Activated T-cell treated with anti-CD3 and anti-CD28 coated beads, Interleukin-2, amount 50 U/mL, for 72 hours (primary cell): Measurements from ENCODE around the gene SHISAL1. TPM values are rescaled to one million over a fixed set of nuclear protein-coding genes. Genes with fewer than 3 reads are reported as not detected.
A peak's percentile ranks its signal among the peaks of the same experiment; 100 is the strongest.

ENCODE experiments used
- ATAC-seq, 2 donors: fragments of 150-1000 bp; cut with Tn5 transposase; replicated peaks in 1 of 2; 2 replicates each; pipeline ENCODE4 v1.10.0; 2021; ENCODE audit warnings: moderate library complexity in 2 of 2, mild to moderate bottlenecking in 1 of 2
- DNase-seq, 2 donors: peaks; one replicate each; pipeline ENCODE4 v3.0.0; 2021 to 2022; ENCODE audit warnings: mixed read lengths in 1 of 2
- H3K27ac Mint-ChIP-seq: one replicate; pipeline ENCODE4 v1.8.0; 2022; ENCODE audit warnings: mild to moderate bottlenecking, moderate library complexity, mixed read lengths
- H3K27me3 Mint-ChIP-seq: one replicate; pipeline ENCODE4 v1.8.0; 2022; ENCODE audit warnings: low read depth, mixed read lengths
- H3K36me3 Mint-ChIP-seq, 2 donors: one replicate each; pipeline ENCODE4 v1.8.0; 2022; ENCODE audit warnings: mixed read lengths in 2 of 2, mild to moderate bottlenecking in 1 of 2; ENCODE audit not compliant: insufficient read depth in 2 of 2
- H3K4me1 Mint-ChIP-seq: one replicate; pipeline ENCODE4 v1.8.0; 2022; ENCODE audit warnings: low read depth, mixed read lengths
- H3K4me3 Mint-ChIP-seq, 2 donors: one replicate each; pipeline ENCODE4 v1.8.0; 2022; ENCODE audit warnings: mild to moderate bottlenecking in 2 of 2, mixed read lengths in 2 of 2, moderate library complexity in 2 of 2
- H3K9me3 Mint-ChIP-seq, 2 donors: one replicate each; pipeline ENCODE4 v1.8.0; 2022; ENCODE audit warnings: mixed read lengths in 2 of 2
- total RNA-seq, 2 donors: library from RNA; stranded (reverse); gene quantifications; one replicate each; pipeline ENCODE4 v1.2.3, GENCODE V29; 2022

The SHISAL1 gene
- not detected for total RNA-seq

GRCh38 chr22:44312766-44313165 lies at the start of gene SHISAL1:
Gene SHISAL1 (minus strand): TSS chr22:44312951. CDS start chr22:44300945, 12,006 bp downstream.
- H3K27me3 Mint-ChIP-seq: no peaks in the 10 kb centered on the region
- ATAC-seq (no peak), DNase-seq (no peak)
- H3K9me3 Mint-ChIP-seq: no peaks in the 10 kb centered on the region
- H3K27ac Mint-ChIP-seq: no peak within 1 kb of the TSS
- no peaks in the 10 kb centered on the region for H3K36me3 Mint-ChIP-seq
- H3K4me3 Mint-ChIP-seq: no peak within 1 kb of the TSS
- H3K4me1 Mint-ChIP-seq: peaks cover 9% of the 10 kb centered on the region

GRCh38 chr22:44361391-44362126 lies 48.8 kb upstream of the SHISAL1 start:
- no peak overlapping the region for H3K27ac Mint-ChIP-seq
- no peaks in the 10 kb centered on the region for H3K4me1 Mint-ChIP-seq
- no peak overlapping the region for H3K4me3 Mint-ChIP-seq
- no peaks in the 10 kb centered on the region for H3K9me3 Mint-ChIP-seq
- H3K27me3 Mint-ChIP-seq: peaks cover 10% of the 10 kb centered on the region
- DNase-seq: no peak
- no peak for ATAC-seq
- H3K36me3 Mint-ChIP-seq: no peaks in the 10 kb centered on the region

DNA sequence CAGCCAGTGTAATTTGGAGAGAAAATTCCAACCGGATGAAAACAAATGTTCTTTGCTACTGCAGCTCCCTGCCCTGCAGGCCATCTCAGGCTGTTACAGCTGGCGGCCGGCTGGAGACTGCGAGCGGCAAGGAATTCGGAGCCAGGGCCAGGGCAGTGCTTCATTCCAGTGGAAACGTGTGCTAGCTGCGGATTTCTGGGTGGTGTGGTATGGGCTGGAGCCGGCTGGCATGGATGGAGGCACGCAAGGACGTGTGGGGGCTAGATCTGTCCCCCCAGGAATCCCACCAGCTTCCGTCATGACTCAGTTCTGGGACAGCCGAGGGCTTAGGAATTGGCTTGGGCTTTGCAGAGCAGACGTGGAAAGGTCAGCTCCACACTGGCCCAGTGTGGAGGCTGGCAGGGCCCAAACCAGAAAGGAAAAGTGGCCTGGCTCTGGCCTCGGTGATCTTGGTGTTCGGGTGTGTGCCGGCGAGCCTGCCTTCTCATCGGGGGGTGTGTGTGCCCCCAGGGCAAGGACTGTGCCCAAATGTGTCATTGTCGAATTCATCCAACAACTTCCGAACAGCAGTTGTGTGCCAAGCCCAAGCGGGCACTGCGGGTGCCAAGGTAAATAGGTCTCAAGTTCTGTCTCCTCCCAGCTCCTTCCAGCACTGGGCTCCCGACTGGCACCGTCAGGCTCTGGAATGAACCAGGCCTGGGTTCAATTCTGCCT lies 48.1 kb upstream of the SHISAL1 start:
- H3K36me3 Mint-ChIP-seq: no peaks in the 10 kb centered on the region
- H3K9me3 Mint-ChIP-seq: no peaks in the 10 kb centered on the region
- DNase-seq (no peak), ATAC-seq (no peak)
- no peak overlapping the region for H3K4me3 Mint-ChIP-seq
- no peaks in the 10 kb centered on the region for H3K4me1 Mint-ChIP-seq
- H3K27me3 Mint-ChIP-seq: peaks cover 10% of the 10 kb centered on the region
- no peak overlapping the region for H3K27ac Mint-ChIP-seq

DNA sequence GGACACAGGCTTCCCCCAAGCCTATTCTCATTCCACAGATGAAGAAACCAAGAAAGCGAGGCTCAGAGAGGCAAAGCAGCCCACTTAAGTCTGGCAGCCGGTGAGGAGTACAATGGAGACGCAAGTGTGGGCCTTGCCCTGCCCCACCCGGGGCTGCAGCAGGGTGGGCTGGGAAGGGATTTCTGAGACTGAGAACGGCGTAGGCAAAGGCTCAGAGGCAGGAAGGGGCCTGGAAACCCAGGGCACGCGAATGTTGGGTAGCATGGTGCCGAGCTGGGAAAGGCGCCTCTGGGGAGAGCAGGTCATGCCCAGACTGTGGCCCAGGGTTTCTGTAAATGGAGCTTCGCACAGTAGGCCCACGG lies 47.5 kb upstream of the SHISAL1 start:
- no peaks in the 10 kb centered on the region for H3K36me3 Mint-ChIP-seq
- ATAC-seq (no peak), DNase-seq (no peak)
- H3K27ac Mint-ChIP-seq: no peak overlapping the region
- peaks cover 10% of the 10 kb centered on the region for H3K27me3 Mint-ChIP-seq
- no peaks in the 10 kb centered on the region for H3K9me3 Mint-ChIP-seq
- no peaks in the 10 kb centered on the region for H3K4me1 Mint-ChIP-seq
- no peak overlapping the region for H3K4me3 Mint-ChIP-seq

GRCh38 chr22:44359496-44360110 lies 46.9 kb upstream of the SHISAL1 start:
- Mint-ChIP-seq H3K4me3 (no peak overlapping the region), H3K27me3 (peaks cover 13% of the 10 kb centered on the region), H3K36me3 (no peaks in the 10 kb centered on the region), H3K4me1 (no peaks in the 10 kb centered on the region), H3K27ac (no peak overlapping the region), H3K9me3 (no peaks in the 10 kb centered on the region)
- ATAC-seq (no peak), DNase-seq (no peak)

DNA sequence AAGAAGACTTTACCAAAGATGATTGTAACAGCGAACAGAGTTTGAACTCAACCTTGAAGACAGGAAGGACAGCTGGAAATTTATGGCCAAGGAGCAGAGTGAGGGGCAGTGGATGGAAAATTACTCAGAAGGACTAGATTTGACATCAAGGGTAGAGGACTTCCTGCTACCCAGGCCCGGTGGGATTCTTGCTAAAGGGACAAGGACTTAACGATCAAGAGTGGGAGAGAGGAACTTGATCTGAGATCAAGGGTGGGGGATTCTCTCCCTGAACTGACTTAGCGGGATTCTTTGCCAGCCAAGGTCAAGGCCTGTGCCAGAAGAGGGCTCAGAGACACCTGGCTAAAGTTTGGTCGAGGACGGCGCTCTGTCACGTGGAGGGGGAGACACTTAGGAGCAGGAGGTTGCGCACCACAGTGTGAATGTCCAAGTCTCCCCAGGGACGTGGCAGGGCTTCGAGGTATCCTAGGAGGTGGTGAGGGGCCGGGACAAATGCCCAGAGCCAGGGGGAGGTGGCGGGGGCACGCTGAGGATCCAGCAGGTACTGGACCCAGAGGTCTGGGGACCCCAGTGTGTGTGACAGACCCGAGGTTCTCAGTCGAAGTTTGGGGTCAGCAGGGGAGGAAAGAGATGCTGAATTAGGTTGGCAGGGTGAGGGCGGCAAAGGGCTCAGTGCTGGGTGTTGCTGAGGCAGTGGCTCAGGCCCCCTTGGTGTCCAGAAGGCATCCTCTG lies 46.1 kb upstream of the SHISAL1 start:
- Mint-ChIP-seq H3K36me3 (no peaks in the 10 kb centered on the region), H3K4me1 (no peaks in the 10 kb centered on the region), H3K27ac (no peak overlapping the region), H3K9me3 (no peaks in the 10 kb centered on the region), H3K27me3 (peaks cover 20% of the 10 kb centered on the region), H3K4me3 (no peak overlapping the region)
- no peak for DNase-seq
- ATAC-seq: no peak

DNA sequence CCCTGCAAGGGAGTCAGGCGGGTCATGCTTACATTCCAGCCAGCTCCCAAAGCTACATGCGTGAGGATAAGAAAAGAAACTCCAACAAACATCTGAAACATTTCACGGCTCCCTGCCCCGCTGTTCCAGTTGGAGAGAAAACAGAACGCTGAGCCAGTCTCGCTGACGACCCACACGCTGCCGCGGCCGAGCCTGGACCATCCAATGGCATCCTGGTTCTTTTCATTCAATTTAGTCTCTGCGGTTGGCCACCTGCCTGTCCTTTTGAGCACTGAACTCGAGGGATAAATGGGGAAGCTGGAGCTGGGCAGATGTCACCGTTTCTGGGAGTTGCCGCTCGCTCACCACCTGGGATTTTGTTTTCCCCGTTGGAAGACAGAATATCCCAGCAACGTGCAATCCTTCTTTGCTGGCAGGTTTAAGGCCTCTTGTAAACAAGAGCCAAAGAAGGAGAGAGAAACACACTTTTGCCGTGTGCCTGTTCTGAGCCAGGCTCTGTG lies 45.3 kb upstream of the SHISAL1 start:
- Mint-ChIP-seq H3K36me3 (no peaks in the 10 kb centered on the region), H3K27ac (no peak overlapping the region), H3K27me3 (peaks cover 26% of the 10 kb centered on the region), H3K4me3 (no peak overlapping the region), H3K4me1 (no peaks in the 10 kb centered on the region), H3K9me3 (no peaks in the 10 kb centered on the region)
- no peak for DNase-seq
- ATAC-seq: no peak

- H3K27me3 Mint-ChIP-seq: peaks cover 26% of the 10 kb centered on the region
- H3K9me3 Mint-ChIP-seq: no peaks in the 10 kb centered on the region
- H3K36me3 Mint-ChIP-seq: no peaks in the 10 kb centered on the region
- H3K4me1 Mint-ChIP-seq: no peaks in the 10 kb centered on the region
- no peak overlapping the region for H3K27ac Mint-ChIP-seq
- no peak overlapping the region for H3K4me3 Mint-ChIP-seq
- DNase-seq (no peak), ATAC-seq (no peak)
Measured at GRCh38 chr22:44357296-44357965, 44.7 kb upstream of the SHISAL1 start.

- Mint-ChIP-seq H3K9me3 (no peaks in the 10 kb centered on the region), H3K27ac (no peak overlapping the region), H3K4me1 (peaks cover 17% of the 10 kb centered on the region), H3K4me3 (no peak overlapping the region), H3K36me3 (no peaks in the 10 kb centered on the region), H3K27me3 (peaks cover 34% of the 10 kb centered on the region)
- ATAC-seq: no peak
- no peak for DNase-seq
Measured at GRCh38 chr22:44355716-44356070, 42.9 kb upstream of the SHISAL1 start.

GRCh38 chr22:44354288-44354687 lies 41.5 kb upstream of the SHISAL1 start:
- peaks cover 23% of the 10 kb centered on the region for H3K4me1 Mint-ChIP-seq
- H3K27me3 Mint-ChIP-seq: peaks cover 34% of the 10 kb centered on the region
- DNase-seq: no peak
- H3K36me3 Mint-ChIP-seq: no peaks in the 10 kb centered on the region
- H3K27ac Mint-ChIP-seq: peak overlapping the region; percentile 11
- no peaks in the 10 kb centered on the region for H3K9me3 Mint-ChIP-seq
- H3K4me3 Mint-ChIP-seq: no peak overlapping the region
- ATAC-seq: no peak

DNA sequence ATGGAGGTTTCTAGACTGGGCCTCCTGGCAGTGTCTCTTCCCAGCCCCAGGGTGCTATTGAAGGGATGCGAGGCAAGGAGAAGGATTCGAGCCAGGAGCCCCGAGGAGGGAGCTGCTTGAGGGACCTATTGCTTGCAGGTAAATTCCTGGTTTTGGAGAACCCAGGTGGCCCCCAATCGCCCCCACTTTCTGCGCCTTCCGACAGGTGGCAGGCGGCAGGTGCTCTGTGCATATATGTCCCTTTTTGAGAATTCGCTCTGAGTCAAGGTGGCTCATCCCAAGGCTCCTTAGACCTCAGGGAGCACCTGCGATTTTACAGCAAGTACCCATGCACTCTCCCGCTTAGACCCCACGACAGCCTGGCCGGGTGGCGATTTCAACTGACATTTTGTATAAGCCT lies 40.3 kb upstream of the SHISAL1 start:
- H3K36me3 Mint-ChIP-seq: no peaks in the 10 kb centered on the region
- no peak for DNase-seq
- ATAC-seq: no peak
- no peaks in the 10 kb centered on the region for H3K9me3 Mint-ChIP-seq
- H3K4me1 Mint-ChIP-seq: peaks cover 23% of the 10 kb centered on the region
- H3K4me3 Mint-ChIP-seq: peak overlapping the region in 1 of 2 donors; percentile 42
- no peak overlapping the region for H3K27ac Mint-ChIP-seq
- H3K27me3 Mint-ChIP-seq: peaks cover 26% of the 10 kb centered on the region

- Mint-ChIP-seq H3K4me3 (peak overlapping the region; percentile 45 to 79), H3K9me3 (no peaks in the 10 kb centered on the region), H3K36me3 (no peaks in the 10 kb centered on the region), H3K4me1 (peaks cover 23% of the 10 kb centered on the region), H3K27ac (no peak overlapping the region), H3K27me3 (peaks cover 24% of the 10 kb centered on the region)
- DNase-seq (no peak), ATAC-seq (no peak)
Measured at GRCh38 chr22:44352378-44353035, 39.8 kb upstream of the SHISAL1 start.
